B cell (primary cell): Measurements from ENCODE around the gene POLR3K.

Experiments
- CTCF ChIP-seq: fragments of 200-600 bp; IDR thresholded peaks from one replicate; pipeline ENCODE4 v1.8.0; 2022; ENCODE audit warnings: antibody characterized with exemption, mild to moderate bottlenecking
- EZH2 ChIP-seq: IDR thresholded peaks from 2 replicates; pipeline ENCODE4 v1.6.1; 2012; ENCODE audit warnings: borderline replicate concordance, low read depth, mild to moderate bottlenecking, moderate library complexity, low read length; ENCODE audit not compliant: insufficient read depth, poor library complexity, severe bottlenecking

GRCh38 chr16:42069-42457 is 11.3 kb downstream of the POLR3K start:
- no peak for TF ChIP-seq CTCF
- no peak for TF ChIP-seq EZH2
